Activated effector memory CD4-positive, alpha-beta T cell treated with Interleukin-2 at 50 U/mL for 16 hours (primary cell): ENCODE results near the gene CDK17.

Source experiments
- DNase-seq: peaks from one replicate; pipeline ENCODE4 v3.0.0-alpha.2; 2020

The CDK17 gene

GRCh38 chr12:96310067-96310466 lies 90.2 kb downstream of the CDK17 start:
- DNase-seq: no peak

- DNase-seq: no peak
Observed at GRCh38 chr12:96308881-96309280, 91.4 kb downstream of the CDK17 start.

- no peak for DNase-seq
Observed at GRCh38 chr12:96305665-96306064, 94.6 kb downstream of the CDK17 start.

GRCh38 chr12:96303653-96304052 lies 96.6 kb downstream of the CDK17 start:
- DNase-seq: no peak

- DNase-seq: no peak
Observed at GRCh38 chr12:96302687-96303310, 97.4 kb downstream of the CDK17 start.

- DNase-seq: no peak
Observed at GRCh38 chr12:96301732-96302131, 98.5 kb downstream of the CDK17 start.

- DNase-seq: no peak
Observed at GRCh38 chr12:96300064-96300463, 100.2 kb downstream of the CDK17 start.

- no peak for DNase-seq
Observed at GRCh38 chr12:96297504-96297903, 102.7 kb downstream of the CDK17 start.

GRCh38 chr12:96295532-96296160 lies 104.6 kb downstream of the CDK17 start:
- DNase-seq: no peak

- no peak for DNase-seq
Observed at GRCh38 chr12:96294831-96295230, 105.4 kb downstream of the CDK17 start.

- no peak for DNase-seq
Observed at GRCh38 chr12:96293093-96293492, 107.1 kb downstream of the CDK17 start.

- no peak for DNase-seq
Observed at GRCh38 chr12:96289067-96289466, 111.2 kb downstream of the CDK17 start.

- no peak for DNase-seq
Observed at GRCh38 chr12:96285158-96285557, 115.1 kb downstream of the CDK17 start.

- no peak for DNase-seq
Observed at GRCh38 chr12:96274331-96274730, 125.9 kb downstream of the CDK17 start.

GRCh38 chr12:96271469-96272199 lies 128.6 kb downstream of the CDK17 start:
- DNase-seq: no peak

- DNase-seq: no peak
Observed at GRCh38 chr12:96266238-96266637, 134.0 kb downstream of the CDK17 start.

- no peak for DNase-seq
Observed at GRCh38 chr12:96265836-96266235, 134.4 kb downstream of the CDK17 start.

- no peak for DNase-seq
Observed at GRCh38 chr12:96265400-96265799, 134.8 kb downstream of the CDK17 start.

GRCh38 chr12:96263449-96263902 lies 136.8 kb downstream of the CDK17 start:
- no peak for DNase-seq

- DNase-seq: no peak
Observed at GRCh38 chr12:96261557-96261956, 138.7 kb downstream of the CDK17 start.

GRCh38 chr12:96260644-96261043 lies 139.6 kb downstream of the CDK17 start:
- no peak for DNase-seq

GRCh38 chr12:96260231-96260630 lies 140.0 kb downstream of the CDK17 start:
- DNase-seq: no peak

- no peak for DNase-seq
Observed at GRCh38 chr12:96258104-96258961, 141.9 kb downstream of the CDK17 start.
